HepG2 (cell line): Measurements from ENCODE around the gene GPR107.

Experiments used
- FOSL1 ChIP-seq: sonication (generic); formaldehyde crosslinking; IDR thresholded peaks from 2 replicates; pipeline ENCODE4 v1.9.0; 2021; ENCODE audit warnings: missing genetic modification reagents, borderline replicate concordance
- JUND ChIP-seq: sonication (generic); formaldehyde crosslinking; IDR thresholded peaks from 2 replicates; pipeline ENCODE4 v1.8.0; 2022; ENCODE audit warnings: mild to moderate bottlenecking, missing genetic modification reagents
- SSRP1 ChIP-seq: IDR thresholded peaks from 2 replicates; pipeline ENCODE4 v1.6.1; 2016; ENCODE audit warnings: control low read depth
- TARDBP ChIP-seq: sonication (generic); formaldehyde crosslinking; IDR thresholded peaks from 2 replicates; pipeline ENCODE4 v1.8.0; 2022; ENCODE audit warnings: mild to moderate bottlenecking, missing genetic modification reagents
- ZNF484 ChIP-seq: sonication (generic); formaldehyde crosslinking; IDR thresholded peaks from 2 replicates; pipeline ENCODE4 v1.5.1; 2020; ENCODE audit warnings: mild to moderate bottlenecking, low read depth, missing genetic modification reagents, borderline replicate concordance
- TF ChIP-seq, protein P1 (sequence below): sonication (generic); formaldehyde crosslinking; IDR thresholded peaks from 2 replicates; pipeline ENCODE4 v1.5.0; 2020; ENCODE audit warnings: mild to moderate bottlenecking, missing genetic modification reagents, moderate library complexity

DNA sequence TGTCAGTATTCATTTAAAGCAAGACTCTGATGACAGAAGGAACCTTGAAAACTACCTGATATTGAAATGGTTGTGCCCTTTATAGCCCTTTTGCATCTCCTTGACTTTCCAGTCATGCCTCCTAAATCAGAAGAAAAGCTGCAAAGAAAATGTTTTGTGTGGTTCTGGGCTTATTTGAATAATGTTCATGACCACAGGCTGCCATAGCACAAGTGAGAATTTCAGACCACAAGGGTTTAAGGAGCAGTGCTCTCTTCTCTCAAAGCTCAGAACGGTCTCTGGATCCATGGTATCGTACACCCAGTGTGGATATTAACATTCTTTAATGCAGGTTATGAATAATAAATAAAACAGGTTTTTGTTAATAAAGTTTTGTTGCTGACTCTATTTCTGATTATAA lies 54.2 kb downstream of the GPR107 start:
- TF ChIP-seq JUND (no peak), TARDBP (CRISPR knock-in tag) (no peak), SSRP1 (CRISPR knock-in tag) (no peak), ZNF484 (CRISPR knock-in tag) (no peak), FOSL1 (CRISPR knock-in tag) (no peak)
- TF ChIP-seq, protein P1, sequence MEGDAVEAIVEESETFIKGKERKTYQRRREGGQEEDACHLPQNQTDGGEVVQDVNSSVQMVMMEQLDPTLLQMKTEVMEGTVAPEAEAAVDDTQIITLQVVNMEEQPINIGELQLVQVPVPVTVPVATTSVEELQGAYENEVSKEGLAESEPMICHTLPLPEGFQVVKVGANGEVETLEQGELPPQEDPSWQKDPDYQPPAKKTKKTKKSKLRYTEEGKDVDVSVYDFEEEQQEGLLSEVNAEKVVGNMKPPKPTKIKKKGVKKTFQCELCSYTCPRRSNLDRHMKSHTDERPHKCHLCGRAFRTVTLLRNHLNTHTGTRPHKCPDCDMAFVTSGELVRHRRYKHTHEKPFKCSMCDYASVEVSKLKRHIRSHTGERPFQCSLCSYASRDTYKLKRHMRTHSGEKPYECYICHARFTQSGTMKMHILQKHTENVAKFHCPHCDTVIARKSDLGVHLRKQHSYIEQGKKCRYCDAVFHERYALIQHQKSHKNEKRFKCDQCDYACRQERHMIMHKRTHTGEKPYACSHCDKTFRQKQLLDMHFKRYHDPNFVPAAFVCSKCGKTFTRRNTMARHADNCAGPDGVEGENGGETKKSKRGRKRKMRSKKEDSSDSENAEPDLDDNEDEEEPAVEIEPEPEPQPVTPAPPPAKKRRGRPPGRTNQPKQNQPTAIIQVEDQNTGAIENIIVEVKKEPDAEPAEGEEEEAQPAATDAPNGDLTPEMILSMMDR (CRISPR knock-in tag): no peak
